Measurements from ENCODE around the gene HGD.
A peak's percentile ranks its signal among the peaks of the same experiment; 100 is the strongest.
"Not testable (repeated sequence)": the region's sequence is repeated elsewhere in the genome, so short reads cannot be mapped to it uniquely, and the experiment has no call there.

The HGD gene

GRCh38 chr3:120646771-120647432 is 35.1 kb downstream of the HGD start:
- H3K4me3 ChIP-seq (ENCODE audit: low read depth, low read length): no peak overlapping the region
- TF ChIP-seq, protein P1, sequence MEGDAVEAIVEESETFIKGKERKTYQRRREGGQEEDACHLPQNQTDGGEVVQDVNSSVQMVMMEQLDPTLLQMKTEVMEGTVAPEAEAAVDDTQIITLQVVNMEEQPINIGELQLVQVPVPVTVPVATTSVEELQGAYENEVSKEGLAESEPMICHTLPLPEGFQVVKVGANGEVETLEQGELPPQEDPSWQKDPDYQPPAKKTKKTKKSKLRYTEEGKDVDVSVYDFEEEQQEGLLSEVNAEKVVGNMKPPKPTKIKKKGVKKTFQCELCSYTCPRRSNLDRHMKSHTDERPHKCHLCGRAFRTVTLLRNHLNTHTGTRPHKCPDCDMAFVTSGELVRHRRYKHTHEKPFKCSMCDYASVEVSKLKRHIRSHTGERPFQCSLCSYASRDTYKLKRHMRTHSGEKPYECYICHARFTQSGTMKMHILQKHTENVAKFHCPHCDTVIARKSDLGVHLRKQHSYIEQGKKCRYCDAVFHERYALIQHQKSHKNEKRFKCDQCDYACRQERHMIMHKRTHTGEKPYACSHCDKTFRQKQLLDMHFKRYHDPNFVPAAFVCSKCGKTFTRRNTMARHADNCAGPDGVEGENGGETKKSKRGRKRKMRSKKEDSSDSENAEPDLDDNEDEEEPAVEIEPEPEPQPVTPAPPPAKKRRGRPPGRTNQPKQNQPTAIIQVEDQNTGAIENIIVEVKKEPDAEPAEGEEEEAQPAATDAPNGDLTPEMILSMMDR (IDR thresholded peaks at IDR 0.05; ENCODE audit: borderline replicate concordance, insufficient read depth, low read depth, low read length): no peak

DNA sequence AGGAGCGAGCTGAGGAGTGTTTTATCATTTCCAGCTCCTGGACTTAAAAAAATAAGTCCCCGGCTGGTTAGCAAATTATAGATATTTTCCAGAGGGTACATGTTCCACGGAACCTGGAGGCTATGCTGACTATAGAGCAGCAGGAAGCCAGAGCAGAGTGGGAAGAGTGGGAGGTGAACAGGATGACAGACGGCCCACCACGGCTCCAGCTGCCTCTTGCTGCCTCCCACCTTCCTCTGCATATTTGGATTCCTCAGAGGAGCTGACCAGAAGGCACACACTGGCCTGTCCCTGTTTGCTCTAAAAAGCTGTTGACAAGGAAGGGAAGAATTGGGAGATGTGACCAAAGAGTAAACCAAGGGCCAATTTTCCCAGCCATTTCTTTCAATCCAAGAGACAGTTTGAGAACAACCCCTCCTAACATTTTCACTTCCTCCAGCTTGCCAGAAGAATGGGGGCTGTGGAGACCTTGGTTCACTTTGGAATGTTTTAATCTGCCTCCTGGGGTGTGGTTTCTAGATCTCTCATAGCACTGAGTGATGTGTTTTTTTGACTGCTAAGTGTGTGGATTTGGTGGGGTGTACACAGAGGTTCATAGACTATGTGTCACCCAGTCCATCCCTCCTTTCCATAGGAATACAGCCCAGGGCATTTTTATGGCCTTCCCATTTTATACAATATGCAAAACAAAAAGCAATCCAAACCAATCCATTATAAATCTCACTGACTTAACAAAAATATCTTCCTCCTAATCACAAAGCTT is 36.8 kb downstream of the HGD start:
- TF ChIP-seq, protein P1 (IDR thresholded peaks at IDR 0.05; ENCODE audit: borderline replicate concordance, insufficient read depth, low read depth, low read length): no peak
- H3K4me3 ChIP-seq (ENCODE audit: low read depth, low read length): no peak overlapping the region

DNA sequence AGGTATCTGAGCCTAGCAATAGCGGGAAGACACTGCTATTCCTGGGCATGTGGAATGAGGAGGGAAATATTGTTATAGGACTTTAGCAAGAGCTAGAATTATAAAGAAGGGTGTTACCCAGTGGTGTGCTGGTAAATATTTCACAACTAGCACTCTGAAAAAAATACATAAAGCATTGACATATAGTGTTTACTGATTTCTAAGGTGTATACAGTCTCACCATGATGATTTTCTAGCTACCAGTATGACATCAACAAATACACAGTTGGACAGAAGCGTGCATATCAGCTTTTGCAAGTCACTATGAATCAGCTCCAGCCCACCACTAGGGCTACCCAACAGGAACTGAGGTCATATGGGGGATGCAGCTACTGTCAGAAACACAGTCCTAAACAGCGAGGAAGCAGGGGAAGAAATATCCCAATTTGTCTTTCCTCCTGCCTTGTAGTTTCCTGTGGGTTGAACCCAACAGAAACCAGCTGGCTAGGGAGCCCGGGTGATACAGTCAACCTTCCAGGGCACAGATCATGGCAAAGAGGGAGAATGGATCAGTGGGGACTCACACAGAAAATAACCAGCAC is 39.6 kb downstream of the HGD start:
- TF ChIP-seq, protein P1 (IDR thresholded peaks at IDR 0.05; ENCODE audit: borderline replicate concordance, insufficient read depth, low read depth, low read length): 0 out of 2 replicates have a peak, but pooled peaks have one; percentile 6
- no peak overlapping the region for H3K4me3 ChIP-seq (ENCODE audit: low read depth, low read length)

- TF ChIP-seq, protein P1 (IDR thresholded peaks at IDR 0.05; ENCODE audit: borderline replicate concordance, insufficient read depth, low read depth, low read length): no peak
- H3K4me3 ChIP-seq (ENCODE audit: low read depth, low read length): no peak overlapping the region
Measured at GRCh38 chr3:120641696-120642246, 40.3 kb downstream of the HGD start.

- H3K4me3 ChIP-seq (ENCODE audit: low read depth, low read length): no peak overlapping the region
- TF ChIP-seq, protein P1 (IDR thresholded peaks at IDR 0.05; ENCODE audit: borderline replicate concordance, insufficient read depth, low read depth, low read length): no peak
Measured at GRCh38 chr3:120640231-120640630, 41.8 kb downstream of the HGD start.

DNA sequence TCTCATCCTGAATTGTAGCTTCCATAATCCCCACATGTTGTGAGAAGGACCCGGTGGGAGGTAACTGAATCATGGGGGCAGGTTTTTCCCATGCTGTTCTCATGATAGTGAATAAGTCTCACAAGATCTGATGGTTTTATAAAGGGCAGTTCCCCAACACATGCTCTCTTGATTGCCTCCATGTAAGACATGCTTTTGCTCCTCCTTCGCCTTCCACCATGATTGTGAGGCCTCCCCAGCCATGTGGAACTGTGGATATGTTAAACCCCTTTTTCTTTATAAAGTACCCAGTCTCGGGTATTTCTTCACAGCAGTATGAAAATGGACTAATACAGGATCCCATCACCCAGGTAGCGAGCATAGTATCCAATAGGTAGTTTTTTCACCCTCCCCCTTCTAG is 43.2 kb downstream of the HGD start:
- H3K4me3 ChIP-seq (ENCODE audit: low read depth, low read length): not testable (repeated sequence)

DNA sequence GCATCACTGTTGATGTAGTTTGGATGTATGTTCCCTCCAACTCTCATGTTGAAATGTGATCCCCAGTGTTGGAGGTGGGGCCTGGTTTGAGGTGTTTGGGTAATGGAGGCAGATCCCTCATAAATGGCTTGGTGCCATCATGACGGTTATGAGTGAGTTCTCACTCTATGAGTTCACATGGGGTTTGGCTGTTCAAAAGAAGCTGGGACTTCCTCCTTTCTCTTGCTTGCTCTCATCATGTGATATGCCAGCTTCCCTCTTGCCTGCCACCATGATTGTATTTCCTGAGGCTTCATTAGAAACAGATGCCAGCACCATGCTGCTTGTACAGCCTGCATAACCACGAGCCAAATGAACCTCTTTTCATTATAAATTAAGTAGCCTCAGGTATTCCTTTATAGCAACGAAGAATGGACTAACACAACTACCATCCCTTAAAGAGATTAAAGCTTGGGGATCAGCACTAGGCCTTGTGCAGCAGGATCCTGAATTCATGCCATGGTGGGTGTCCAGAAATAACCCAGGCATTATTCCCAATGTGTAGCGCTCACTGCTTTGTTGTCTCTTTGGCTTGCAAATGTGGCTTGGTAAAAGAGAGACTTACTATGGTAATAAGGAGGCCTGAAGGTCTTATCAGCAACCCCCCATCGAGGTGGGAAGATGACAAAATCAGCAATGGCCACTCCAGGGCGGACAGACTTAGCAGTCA is 44.0 kb downstream of the HGD start:
- no peak overlapping the region for H3K4me3 ChIP-seq (ENCODE audit: low read depth, low read length)

More for the DNA sequence above, 44.0 kb downstream of the HGD start:
- TF ChIP-seq, protein P1 (IDR thresholded peaks at IDR 0.05; ENCODE audit: borderline replicate concordance, insufficient read depth, low read depth, low read length): no peak

All from GM12875 (cell line).